GDM1 (cell line): Measurements from ENCODE around the gene SNAI3.

ENCODE experiments used
- DNase-seq: peaks from one replicate; lab custom pipeline; 2025; lab: John Stamatoyannopoulos, UW

The SNAI3 gene

DNA sequence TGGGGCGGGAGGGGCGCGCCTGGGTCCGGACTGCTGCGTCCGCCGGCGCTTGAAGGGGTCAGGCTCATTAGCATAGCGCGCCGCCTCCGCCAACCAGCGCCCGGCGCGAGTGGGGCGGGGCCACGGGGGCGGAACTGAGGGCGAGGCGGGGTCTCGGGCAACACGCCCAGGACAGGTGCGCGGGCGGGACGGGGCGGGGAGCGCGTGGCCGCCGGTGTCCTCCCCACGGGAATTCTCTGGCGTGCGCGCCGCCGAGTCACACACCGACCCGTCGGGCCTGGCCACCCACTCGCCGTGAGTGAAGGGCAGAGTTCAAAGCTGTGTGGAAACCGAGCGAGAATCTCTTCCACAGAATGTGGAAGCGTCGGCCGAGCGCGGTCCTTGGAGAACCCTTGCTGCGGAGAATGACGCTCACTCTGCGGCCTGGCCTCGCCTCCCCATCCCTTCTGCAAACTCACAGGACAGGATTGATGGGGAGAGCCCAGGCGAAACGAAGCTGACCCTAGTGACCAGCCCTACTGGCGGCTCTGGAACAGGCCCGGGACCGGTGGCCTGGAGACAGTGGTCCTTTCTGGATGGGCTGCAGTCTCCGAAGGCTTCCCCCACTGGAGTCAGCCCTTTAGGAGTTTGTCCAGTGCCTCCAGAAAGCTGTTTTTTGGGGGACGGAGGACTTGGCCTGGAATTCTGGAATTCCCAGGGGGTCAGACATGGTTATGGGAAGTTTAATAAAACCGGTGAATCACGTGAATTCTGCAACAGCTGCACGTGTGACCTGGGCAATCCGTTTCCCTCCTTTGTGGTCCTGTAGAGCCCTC is at the start of gene SNAI3:
Gene SNAI3, minus strand, starts transcription at position 69 of the 815 bp plus-strand sequence. CDS start 101 bp downstream, outside the sequence.
- peak; percentile 79 for DNase-seq

DNA sequence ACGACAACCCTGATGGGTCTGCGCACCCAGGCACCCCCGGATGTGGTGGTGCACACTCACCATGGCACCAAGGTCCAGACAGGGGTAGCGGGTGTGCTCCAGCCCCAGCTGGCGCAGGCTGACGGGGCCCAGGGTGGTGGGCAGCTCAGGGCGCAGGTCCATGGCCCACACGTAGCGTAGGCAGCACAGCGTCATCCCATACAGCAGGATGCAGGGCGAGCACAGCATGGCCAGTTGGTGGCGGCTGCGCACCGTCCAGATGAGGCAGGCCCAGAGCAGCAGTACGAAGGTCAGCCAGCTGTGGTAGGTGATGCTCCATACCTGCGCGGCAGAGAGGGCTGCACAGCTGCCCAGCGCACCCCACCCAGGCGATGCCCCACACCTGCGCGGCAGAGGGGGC is 49.8 kb upstream of the SNAI3 start:
- no peak for DNase-seq

DNA sequence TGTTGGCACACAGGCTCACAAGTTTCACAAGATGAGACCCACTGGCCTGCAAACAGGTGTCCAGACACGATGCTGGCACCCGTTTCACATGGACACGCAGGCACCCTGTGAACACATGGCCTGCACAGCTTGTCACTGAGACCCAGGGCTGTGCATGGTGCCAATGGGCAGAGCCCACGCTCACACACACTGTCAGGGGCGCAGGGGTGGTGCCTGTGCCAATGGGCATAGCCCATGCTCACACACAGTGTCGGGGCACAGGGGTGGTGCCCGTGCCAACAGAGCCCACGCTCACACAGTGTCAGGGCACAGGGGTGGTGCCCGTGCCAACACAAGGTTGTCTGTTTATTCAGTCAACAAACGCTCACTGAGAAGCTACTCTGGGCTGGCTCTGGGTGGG is 49.3 kb upstream of the SNAI3 start:
- DNase-seq = no peak

GRCh38 chr16:88735121-88735520 is 48.8 kb upstream of the SNAI3 start:
- DNase-seq = no peak

GRCh38 chr16:88734361-88734728 is 48.0 kb upstream of the SNAI3 start:
- no peak for DNase-seq

DNA sequence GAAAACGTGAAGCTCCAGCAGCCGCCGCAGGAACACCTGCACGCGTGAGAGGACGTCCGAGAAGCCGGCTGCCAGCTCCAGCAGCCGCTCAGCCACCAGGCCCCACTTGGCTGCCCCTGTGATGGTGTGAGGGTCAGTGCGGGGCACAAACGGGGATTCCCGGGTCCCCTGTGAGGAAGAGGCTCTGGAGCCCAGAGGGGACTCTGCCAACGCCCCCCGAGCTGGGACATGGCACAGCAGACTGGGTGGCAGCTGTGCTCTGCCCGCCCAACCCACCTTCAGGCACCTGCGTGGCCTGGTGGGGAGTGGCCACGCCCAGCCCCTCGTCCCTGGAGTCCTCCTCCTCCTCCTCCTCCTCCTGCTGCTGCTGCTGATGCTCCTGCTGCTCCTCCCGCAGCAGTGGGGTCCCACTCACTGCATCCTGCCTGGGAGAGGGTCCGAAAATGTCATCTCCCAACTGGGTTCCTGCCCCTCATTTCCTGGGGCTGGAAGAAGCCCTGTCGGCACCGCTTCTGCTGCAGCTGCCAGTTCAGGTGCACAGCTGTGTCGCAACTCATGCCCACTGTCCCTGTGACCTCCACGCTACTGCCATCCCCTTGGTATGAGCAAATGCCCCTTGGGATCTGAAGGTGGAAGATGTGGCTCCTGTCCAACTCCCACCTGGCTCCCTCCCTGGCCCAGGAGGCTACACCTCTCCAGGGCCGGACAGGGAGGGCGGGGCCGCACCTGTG is 47.5 kb upstream of the SNAI3 start:
- no peak for DNase-seq

DNA sequence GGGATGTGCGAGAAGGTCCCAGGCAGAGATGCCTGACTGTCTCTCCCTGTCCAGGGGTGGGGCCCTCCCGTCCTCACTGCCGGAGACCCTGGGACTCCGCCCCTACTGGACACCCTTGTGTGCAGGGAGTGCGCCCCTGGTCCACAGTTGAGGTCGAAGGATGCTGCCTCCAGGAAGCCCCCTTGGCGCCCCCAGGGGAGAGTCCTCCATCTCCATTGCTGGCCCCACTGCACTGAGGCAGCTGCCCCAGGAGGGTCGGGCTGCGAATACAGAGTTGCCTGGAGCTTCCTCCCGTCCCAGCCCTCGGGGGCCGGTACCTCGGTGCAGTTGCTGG is 46.6 kb upstream of the SNAI3 start:
- DNase-seq = no peak

DNA sequence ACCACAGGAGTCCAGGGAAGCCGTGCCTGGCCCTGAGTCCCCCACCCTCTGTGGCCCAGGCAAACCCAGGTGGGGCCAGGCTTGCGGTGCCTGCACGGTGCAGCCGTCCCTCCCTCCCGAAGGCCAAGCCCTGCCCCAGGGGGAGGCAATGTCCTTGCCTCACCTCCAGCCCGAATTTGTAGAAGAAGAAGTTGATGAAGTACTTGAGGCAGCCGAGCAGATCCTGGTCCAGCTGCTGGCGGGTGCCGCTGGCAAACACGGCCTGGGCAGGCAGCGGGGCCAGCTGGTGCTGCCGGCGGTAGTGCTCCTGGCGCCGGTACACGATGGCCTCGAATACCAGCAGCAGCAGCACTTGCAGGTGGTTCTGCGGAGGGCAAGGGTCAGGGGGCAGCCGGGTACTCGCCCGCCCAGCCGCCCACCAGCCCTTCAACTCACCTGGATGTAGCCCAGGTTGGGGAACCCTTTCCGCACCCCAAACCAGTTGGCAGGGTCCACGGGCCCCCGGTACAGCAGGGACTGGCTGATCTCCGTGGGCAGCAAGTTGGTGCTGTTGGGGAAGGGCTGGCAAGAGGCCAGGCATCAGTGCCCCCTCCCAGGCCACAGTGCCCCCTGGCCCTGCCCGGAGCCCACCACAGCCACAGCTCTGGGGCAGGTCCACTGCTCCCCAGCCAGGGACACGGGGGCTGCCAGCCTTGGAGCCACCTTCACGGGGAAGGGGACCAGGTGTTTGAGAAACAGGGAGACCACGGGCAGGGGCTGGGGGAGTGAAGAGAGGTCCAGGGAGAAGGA is 46.1 kb upstream of the SNAI3 start:
- DNase-seq = no peak

DNA sequence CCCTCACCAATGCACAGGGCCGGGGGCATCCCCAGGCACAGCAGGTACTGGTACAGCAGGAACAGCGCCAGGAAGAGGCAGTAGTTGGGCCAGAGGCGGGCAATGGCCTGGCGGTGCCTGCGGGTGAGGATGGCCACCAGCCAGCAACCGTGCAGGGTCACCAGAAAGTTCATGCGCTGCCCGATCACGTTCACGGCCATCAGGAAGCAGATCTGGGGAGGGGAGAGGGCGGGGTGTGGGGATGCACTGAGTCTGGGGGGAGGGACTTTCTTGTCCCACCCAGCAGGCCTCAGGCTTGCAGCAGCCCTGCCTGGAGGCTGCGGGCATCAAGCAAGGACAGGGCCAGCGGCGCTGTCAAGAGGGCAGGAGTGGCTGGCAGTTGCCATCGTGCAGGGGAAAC is 45.4 kb upstream of the SNAI3 start:
- no peak for DNase-seq

GRCh38 chr16:88730632-88731607 is 44.6 kb upstream of the SNAI3 start:
- no peak for DNase-seq

DNA sequence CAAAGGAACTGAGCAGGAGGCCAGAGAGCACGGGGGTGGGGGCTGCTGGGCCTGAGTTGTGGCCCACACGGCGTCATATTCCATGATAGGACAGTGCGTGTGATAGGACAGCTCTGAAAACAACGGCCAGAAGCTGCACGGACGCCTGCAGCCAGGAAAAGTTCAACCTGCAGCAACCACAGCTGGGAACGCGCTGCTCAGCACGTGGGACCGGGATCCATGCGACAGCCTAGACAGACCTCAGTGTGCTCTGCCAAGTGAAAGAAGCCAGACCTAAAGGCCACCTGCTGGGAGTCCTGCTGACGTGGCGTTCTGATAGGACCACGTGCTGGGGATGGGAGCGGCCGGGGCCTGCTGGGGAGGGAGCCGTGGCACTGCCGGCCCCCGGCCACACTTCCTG is 41.6 kb upstream of the SNAI3 start:
- no peak for DNase-seq

GRCh38 chr16:88726981-88727380 is 40.7 kb upstream of the SNAI3 start:
- DNase-seq = no peak

DNA sequence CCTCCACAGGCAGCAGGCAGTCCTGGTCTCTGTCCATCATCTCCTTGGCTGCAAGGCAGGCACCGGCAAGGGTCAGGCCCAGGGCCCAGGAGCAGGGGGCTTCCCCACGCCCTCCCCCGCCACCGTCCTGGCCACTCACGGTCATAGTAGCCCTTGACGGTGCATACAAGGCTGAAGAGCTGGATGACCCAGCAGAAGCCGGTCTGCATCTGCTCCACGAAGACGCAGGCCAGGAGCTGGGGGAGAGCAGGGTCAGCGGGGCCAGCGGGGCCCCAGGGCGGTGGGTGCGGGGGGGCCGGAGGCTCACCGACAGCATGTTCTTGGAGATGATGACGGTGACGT is 40.1 kb upstream of the SNAI3 start:
- DNase-seq = no peak

- DNase-seq = no peak
Measured at GRCh38 chr16:88725609-88726407, 39.5 kb upstream of the SNAI3 start.

- no peak for DNase-seq
Measured at GRCh38 chr16:88724855-88725555, 38.7 kb upstream of the SNAI3 start.

- DNase-seq = no peak
Measured at GRCh38 chr16:88723911-88724310, 37.6 kb upstream of the SNAI3 start.

- no peak for DNase-seq
Measured at GRCh38 chr16:88723507-88723887, 37.2 kb upstream of the SNAI3 start.

GRCh38 chr16:88722784-88723506 is 36.6 kb upstream of the SNAI3 start:
- DNase-seq = no peak
